DND-41 (cell line): Measurements from ENCODE around the gene PLAU.

Experiments
- EZH2 ChIP-seq: IDR thresholded peaks from 3 replicates; pipeline ENCODE4 v1.6.1; 2012; ENCODE audit warnings: borderline replicate concordance, low read depth, mild to moderate bottlenecking, moderate library complexity, low read length, inconsistent platforms; ENCODE audit not compliant: severe bottlenecking
- TF ChIP-seq, protein P1 (sequence below): IDR thresholded peaks from 2 replicates; pipeline ENCODE4 v1.5.1; 2012; ENCODE audit warnings: borderline replicate concordance, low read length, moderate library complexity, mild to moderate bottlenecking; ENCODE audit not compliant: poor library complexity, severe bottlenecking; ENCODE audit errors: extremely low read depth

DNA sequence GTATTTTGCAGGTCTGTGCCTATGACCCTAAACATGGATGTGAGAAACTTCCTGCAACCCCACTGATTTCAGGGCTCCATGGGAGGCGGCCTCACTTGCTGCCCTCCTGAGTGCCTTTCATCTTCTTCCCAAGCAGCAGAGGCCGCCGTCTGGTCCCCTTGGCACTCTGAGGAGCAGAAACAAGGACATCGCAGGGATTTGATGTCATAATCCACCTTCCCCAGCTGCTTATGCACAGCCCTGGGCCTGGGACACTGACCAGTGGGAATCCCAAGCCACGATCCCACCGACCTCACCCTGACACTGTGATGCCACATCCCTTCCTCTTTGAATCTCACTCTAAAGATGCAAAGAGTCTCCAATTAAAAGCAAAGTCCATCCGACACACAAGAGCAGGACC is 44.3 kb upstream of the PLAU start:
- TF ChIP-seq, protein P1, sequence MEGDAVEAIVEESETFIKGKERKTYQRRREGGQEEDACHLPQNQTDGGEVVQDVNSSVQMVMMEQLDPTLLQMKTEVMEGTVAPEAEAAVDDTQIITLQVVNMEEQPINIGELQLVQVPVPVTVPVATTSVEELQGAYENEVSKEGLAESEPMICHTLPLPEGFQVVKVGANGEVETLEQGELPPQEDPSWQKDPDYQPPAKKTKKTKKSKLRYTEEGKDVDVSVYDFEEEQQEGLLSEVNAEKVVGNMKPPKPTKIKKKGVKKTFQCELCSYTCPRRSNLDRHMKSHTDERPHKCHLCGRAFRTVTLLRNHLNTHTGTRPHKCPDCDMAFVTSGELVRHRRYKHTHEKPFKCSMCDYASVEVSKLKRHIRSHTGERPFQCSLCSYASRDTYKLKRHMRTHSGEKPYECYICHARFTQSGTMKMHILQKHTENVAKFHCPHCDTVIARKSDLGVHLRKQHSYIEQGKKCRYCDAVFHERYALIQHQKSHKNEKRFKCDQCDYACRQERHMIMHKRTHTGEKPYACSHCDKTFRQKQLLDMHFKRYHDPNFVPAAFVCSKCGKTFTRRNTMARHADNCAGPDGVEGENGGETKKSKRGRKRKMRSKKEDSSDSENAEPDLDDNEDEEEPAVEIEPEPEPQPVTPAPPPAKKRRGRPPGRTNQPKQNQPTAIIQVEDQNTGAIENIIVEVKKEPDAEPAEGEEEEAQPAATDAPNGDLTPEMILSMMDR, result no peak
- TF ChIP-seq EZH2, result no peak
